ENCODE data around the gene PCBP1.

PCBP1 gene

DNA sequence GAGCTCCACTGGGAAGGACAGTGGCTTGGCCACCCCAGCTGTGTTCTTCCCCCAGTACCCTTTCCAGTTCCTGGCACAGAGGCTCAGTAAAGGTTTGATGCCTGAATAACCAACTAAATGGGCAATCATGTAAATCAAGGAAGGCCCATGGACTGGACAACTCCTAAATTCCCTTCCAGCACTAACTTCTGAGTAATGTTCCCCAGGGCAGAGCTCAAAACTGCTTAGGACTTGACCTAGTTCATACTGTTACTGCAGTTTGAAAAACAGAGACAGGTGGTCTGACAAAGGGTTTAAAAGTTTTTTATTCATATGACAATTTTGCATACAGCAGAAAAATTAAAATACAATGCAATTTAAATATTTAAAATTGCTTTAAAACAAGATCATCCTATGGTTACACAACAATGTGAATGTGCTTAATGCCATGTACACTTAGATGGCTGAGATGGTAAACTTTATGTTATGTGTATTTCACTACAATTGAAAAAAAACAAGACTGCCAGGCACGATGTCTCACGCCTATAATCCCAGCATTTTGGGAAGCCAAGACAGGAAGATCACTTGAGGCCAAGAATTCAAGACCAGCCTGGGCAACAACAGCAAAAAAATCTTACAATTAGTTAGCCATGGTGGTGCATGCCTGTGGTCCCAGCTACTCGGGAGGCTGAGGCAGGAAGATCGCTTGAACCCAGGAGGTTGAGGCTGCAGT lies 26.2 kb downstream of the PCBP1 start:
- no peak for TF ChIP-seq CTCF (IDR thresholded peaks at IDR 0.05; ENCODE audit: insufficient read depth, missing control alignments)
- FAIRE-seq, result no peak
- no peak for DNase-seq (ENCODE audit: insufficient read length, low spot score)

DNA sequence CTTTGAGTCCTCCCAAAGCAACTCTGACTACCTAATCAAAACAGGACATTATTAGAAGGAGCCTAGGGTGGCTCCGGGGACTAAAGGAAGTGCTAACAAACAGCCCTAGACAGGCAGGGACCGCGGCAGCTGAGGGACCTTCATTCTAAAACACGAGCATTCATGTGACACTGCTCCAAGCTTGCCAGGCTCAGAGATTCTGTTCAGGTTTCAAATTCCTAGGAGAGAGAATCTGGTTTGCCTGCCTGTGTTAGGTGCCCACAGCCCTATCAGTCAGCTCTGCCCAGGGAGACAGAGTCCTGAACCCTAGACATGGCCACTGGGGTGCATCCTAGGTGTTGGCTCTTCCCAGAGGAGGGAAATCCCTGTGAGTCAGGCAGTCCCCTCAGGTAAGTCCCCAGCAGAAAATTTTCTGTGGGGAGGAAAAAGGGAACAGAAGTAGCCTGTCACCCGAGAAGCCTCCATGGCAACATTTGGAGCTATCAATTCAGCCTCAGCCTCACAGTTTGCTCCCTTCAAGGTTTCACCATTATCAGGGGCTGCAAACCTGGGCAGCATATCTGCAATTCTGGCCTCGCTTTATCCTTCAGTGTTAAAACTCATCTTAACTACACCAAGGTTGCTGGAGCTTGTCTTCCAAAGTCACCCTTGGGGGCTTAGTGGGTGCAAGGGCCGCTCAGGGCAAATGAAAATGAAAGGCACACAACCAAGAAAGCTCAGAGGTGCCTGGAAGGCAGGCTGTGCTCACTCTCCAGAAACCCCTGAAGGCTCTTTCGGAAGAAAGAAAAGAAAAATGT lies 28.6 kb downstream of the PCBP1 start:
- DNase-seq (ENCODE audit: insufficient read length, low spot score), result no peak
- TF ChIP-seq CTCF (IDR thresholded peaks at IDR 0.05; ENCODE audit: insufficient read depth, missing control alignments), result no peak
- no peak for FAIRE-seq

DNA sequence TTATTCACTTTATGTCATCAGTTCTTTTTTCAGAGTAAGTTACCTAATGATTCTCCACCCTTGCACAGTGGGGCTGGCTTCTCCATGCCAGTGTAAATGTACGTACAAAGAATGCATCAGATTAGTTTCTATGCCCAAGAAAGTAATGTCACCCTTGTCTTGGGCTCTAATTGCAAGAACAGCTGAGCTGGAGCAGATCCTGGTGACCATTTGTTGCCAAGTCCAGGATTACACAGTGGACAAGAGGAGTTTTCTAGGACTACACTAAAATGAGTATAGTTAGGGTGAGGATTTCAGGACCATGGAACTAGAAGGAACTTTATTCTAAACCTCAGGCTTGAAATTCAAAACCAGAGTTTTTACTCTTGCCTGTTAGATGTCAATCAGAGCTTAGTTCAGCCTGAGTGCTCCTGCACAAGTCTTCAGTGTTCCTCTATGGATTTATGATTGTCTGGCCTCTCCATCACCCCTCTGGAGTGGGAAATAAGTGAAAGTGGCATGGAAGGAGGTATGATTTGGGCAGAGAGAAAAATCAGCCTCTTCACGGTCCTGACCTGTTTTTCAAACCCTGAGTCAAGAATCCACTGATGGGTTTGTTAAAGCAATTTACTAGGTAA lies 29.8 kb downstream of the PCBP1 start:
- no peak for TF ChIP-seq CTCF (IDR thresholded peaks at IDR 0.05; ENCODE audit: insufficient read depth, missing control alignments)
- FAIRE-seq, result no peak
- DNase-seq (ENCODE audit: insufficient read length, low spot score), result no peak

GRCh38 chr2:70118798-70119454 lies 31.6 kb downstream of the PCBP1 start:
- no peak for TF ChIP-seq CTCF (IDR thresholded peaks at IDR 0.05; ENCODE audit: insufficient read depth, missing control alignments)
- no peak for FAIRE-seq
- DNase-seq (ENCODE audit: insufficient read length, low spot score), result no peak

- no peak for DNase-seq (ENCODE audit: insufficient read length, low spot score)
- TF ChIP-seq CTCF (IDR thresholded peaks at IDR 0.05; ENCODE audit: insufficient read depth, missing control alignments), result no peak
- no peak for FAIRE-seq
These were observed 34.5 kb downstream of the PCBP1 start for GRCh38 chr2:70121627-70122372.

DNA sequence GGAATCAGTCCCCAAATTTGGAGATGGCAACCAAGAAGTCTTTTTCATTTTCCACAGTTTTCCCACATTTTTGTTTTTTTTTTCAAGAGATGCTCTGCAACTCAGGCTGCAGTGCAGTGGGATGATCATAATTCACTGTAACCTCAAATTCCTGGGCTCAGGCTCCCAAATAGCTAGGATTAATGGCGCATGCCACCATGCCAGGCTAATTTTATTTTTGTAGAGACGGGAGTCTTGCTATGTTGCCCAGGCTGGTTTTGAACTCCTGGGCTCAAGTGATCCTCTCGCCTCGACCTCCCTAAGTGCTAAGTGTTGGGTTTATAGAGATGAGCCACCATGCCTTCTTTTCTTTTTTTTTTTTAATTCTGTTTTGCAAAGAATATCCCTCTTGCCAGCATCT lies 35.2 kb downstream of the PCBP1 start:
- DNase-seq (ENCODE audit: insufficient read length, low spot score), result no peak
- no peak for FAIRE-seq

More for the DNA sequence above, 35.2 kb downstream of the PCBP1 start:
- no peak for TF ChIP-seq CTCF (IDR thresholded peaks at IDR 0.05; ENCODE audit: insufficient read depth, missing control alignments)
